Activated T-helper 1 cell treated with anti-CD3 and anti-CD28 coated beads, Interleukin-12 subunit alpha, Interleukin-12 subunit beta, Interleukin-2, Interleukin-4 antibody, amounts not matched to agents 30 ng/mL and 10 ng/mL and 1 ng/mL, durations not matched to agents 14 hours and 24 hours and 36 hours (primary cell): ENCODE results near the gene FYN. TPM values are rescaled to one million over a fixed set of nuclear protein-coding genes. Genes with fewer than 3 reads are reported as not detected.
A peak's percentile ranks its signal among the peaks of the same experiment; 100 is the strongest.

Experiments used
- DNase-seq: peaks from one replicate; pipeline ENCODE4 v3.0.0; 2021; ENCODE audit warnings: low spot score
- H3K27ac Mint-ChIP-seq: one replicate; pipeline ENCODE4 v1.8.0; 2021; ENCODE audit warnings: mild to moderate bottlenecking, mixed read lengths
- H3K27me3 Mint-ChIP-seq: one replicate; pipeline ENCODE4 v1.8.0; 2022; ENCODE audit warnings: mild to moderate bottlenecking, moderate library complexity, mixed read lengths; ENCODE audit not compliant: insufficient read depth
- H3K36me3 Mint-ChIP-seq: one replicate; pipeline ENCODE4 v1.8.0; 2021; ENCODE audit warnings: low read depth, mixed read lengths
- H3K4me1 Mint-ChIP-seq: one replicate; pipeline ENCODE4 v1.8.0; 2021; ENCODE audit warnings: low read depth, mixed read lengths
- H3K4me3 Mint-ChIP-seq: one replicate; pipeline ENCODE4 v1.8.0; 2021; ENCODE audit warnings: mild to moderate bottlenecking, moderate library complexity, mixed read lengths
- H3K9me3 Mint-ChIP-seq: one replicate; pipeline ENCODE4 v1.8.0; 2021; ENCODE audit warnings: mixed read lengths
- intact Hi-C: fragments of 100-400 bp; cut with micrococcal nuclease; formaldehyde crosslinking; loops from one replicate; pipeline ENCODE4 v1.15.1; 2024
- total RNA-seq: library from RNA; stranded (reverse); gene quantifications from 2 replicates; pipeline ENCODE4 v1.2.3, GENCODE V29; 2022

Gene FYN
- total RNA-seq, 1 donor from 2014 or later: 347 TPM

DNA sequence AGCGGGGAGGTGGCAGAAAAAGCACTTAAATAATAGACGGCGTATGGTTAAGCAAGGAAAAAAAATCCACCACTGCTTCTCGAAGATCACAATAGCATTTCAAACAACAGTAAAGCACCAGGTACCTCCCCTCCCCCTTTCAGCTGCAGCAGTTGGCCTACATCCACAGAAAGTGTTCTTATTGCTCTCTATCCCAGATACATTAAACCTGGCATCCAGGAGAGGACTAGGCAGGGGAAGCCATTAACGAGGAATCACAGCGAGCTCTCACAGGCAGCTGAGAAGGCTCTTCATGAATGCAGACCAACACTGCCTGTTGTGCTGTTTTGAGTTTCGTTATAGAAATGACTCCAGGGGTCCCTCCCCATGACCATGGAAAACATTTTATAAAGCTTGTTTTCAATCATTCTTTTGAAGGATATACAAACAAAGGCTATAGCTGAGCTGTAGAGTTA is 11.8 kb downstream of the FYN start:
- Mint-ChIP-seq H3K9me3 (no peaks in the 10 kb centered on the region), H3K27ac (peak overlapping the region; percentile 32), H3K27me3 (no peaks in the 10 kb centered on the region), H3K4me1 (peaks cover 97% of the 10 kb centered on the region), H3K4me3 (no peak overlapping the region), H3K36me3 (peaks cover 57% of the 10 kb centered on the region)
- intact Hi-C loops: loop anchor here (1.0 kb wide), 1 partner anchor 9 kb away; no protein-coding TSS in a partner anchor
- no peak for DNase-seq

DNA sequence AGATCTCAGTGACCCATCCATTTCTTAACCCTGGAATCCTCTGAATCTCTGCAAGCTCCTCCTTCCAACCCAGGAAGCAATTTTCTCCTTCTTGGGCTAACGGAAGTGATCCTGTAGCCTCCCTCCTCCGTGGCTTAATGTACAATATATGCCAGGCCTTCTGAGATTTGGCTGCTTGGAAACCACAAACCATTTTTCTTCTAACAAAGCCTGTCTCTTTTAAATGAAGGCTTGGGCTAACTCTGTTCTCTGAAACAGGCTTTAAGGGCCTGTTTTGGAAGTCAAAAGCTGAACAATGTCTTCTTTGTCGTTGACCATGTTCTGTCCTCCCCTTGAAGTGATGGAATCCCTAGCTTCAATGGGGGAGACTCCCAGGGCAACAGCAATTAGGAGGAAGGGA is 14.9 kb downstream of the FYN start:
- Mint-ChIP-seq H3K27me3 (no peaks in the 10 kb centered on the region), H3K4me1 (peaks cover 85% of the 10 kb centered on the region), H3K9me3 (no peaks in the 10 kb centered on the region), H3K36me3 (peaks cover 41% of the 10 kb centered on the region), H3K27ac (peak overlapping the region; percentile 52), H3K4me3 (no peak overlapping the region)
- intact Hi-C loops: no loop called here
- no peak for DNase-seq

DNA sequence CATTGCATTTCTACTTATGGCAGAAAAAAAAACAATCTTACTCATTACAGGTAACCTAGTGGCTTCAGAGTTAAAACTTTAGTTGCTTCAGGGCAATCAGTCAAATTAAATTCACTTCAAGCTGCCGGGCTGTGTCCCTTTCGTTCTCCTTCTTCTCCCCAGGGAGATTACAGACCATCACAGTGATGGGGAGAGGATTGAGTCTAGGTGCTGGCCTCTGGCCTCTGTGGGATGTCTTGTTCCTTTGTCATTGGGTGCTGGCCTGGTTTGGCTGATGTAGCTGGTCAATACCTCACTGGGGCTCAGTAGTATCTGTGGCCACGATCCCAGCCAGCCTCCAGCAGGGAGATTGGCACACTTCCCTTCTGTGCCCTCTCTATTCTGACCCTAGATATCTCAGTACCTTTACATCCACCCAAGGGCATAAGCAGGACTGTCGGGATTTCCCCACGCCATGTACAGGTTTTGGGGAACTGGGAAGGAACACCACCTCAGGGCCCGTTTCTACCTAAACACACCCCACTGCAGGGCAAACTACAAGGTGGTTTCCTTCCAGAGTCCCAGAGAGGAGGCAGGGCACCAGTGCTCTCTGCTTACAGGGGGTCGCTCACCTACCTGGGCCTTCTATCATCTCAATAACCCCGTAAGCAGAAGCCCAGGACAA is 15.4 kb downstream of the FYN start:
- no peak overlapping the region for H3K4me3 Mint-ChIP-seq
- peaks cover 87% of the 10 kb centered on the region for H3K4me1 Mint-ChIP-seq
- intact Hi-C loops: loop anchor here (1.0 kb wide), 1 partner anchor 10 kb away; no protein-coding TSS in a partner anchor
- H3K9me3 Mint-ChIP-seq: no peaks in the 10 kb centered on the region
- H3K27ac Mint-ChIP-seq: peak overlapping the region; percentile 52
- H3K27me3 Mint-ChIP-seq: no peaks in the 10 kb centered on the region
- DNase-seq: no peak
- H3K36me3 Mint-ChIP-seq: peaks cover 46% of the 10 kb centered on the region

DNA sequence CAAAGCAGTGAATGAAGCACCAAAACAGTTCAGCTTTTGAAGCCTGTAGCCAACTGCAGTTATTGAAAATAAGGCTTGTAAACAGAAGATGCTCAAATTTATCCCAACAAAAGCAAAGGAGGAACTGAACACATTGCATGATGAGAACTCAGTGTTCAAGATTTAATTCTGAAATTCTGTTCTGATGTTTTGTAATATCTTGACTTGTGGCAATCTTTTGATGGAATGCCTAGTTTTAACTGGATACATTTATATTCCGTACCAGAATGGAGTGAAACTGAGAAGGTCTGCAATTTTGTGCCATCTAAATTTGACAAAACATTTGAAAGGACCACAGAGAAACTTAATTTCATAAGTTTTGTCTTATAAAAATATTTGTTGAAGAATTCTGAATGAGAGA is 17.5 kb downstream of the FYN start:
- H3K9me3 Mint-ChIP-seq: no peaks in the 10 kb centered on the region
- no peak overlapping the region for H3K27ac Mint-ChIP-seq
- intact Hi-C loops: no loop called here
- DNase-seq: no peak
- H3K36me3 Mint-ChIP-seq: peaks cover 46% of the 10 kb centered on the region
- H3K4me1 Mint-ChIP-seq: peaks cover 87% of the 10 kb centered on the region
- H3K4me3 Mint-ChIP-seq: no peak overlapping the region
- H3K27me3 Mint-ChIP-seq: no peaks in the 10 kb centered on the region

DNA sequence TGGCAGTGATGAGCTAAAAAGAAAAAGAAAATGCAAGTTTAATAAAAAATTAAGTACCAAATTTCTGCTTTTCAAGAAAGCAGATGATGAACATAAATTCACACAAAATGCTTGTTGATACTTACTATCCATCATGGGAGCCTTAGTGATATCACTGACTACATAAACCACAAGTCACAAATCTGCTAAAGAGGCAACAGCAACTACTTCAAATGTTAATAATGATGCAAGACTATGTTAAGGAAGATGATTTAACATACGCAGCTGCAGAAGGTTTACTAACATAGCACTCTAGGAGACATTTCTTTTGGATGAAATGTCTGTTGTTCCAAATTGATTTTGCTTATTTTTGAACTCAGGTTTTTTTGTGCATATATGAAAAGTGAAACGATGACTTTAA is 18.6 kb downstream of the FYN start:
- Mint-ChIP-seq H3K27ac (no peak overlapping the region), H3K9me3 (no peaks in the 10 kb centered on the region), H3K36me3 (peaks cover 48% of the 10 kb centered on the region), H3K4me3 (no peak overlapping the region), H3K27me3 (no peaks in the 10 kb centered on the region), H3K4me1 (peaks cover 87% of the 10 kb centered on the region)
- intact Hi-C loops: no loop called here
- DNase-seq: no peak

DNA sequence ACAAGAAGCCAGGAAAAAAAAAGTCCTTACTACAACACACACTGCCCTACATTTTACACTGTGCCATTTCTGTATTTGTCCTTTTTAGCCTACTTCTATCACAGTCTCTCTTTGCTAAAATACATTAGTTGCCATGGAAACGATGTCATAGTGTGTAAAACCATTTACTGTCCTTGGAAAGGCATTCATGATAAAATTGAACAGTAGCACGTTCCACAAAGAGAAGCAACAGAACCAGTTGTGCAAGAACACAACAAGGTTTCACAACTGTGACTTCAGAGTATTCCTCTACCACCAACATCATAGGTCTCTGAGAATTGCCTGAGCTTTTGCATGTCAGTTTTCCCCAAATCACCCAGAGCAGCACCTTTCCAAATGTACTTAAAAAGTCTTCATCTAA is 20.5 kb downstream of the FYN start:
- no peak overlapping the region for H3K27ac Mint-ChIP-seq
- H3K27me3 Mint-ChIP-seq: no peaks in the 10 kb centered on the region
- intact Hi-C loops: loop anchor here (1.0 kb wide), 1 partner anchor 9 kb away; no protein-coding TSS in a partner anchor
- H3K9me3 Mint-ChIP-seq: no peaks in the 10 kb centered on the region
- H3K4me1 Mint-ChIP-seq: peaks cover 77% of the 10 kb centered on the region
- no peak for DNase-seq
- H3K4me3 Mint-ChIP-seq: no peak overlapping the region
- peaks cover 45% of the 10 kb centered on the region for H3K36me3 Mint-ChIP-seq

DNA sequence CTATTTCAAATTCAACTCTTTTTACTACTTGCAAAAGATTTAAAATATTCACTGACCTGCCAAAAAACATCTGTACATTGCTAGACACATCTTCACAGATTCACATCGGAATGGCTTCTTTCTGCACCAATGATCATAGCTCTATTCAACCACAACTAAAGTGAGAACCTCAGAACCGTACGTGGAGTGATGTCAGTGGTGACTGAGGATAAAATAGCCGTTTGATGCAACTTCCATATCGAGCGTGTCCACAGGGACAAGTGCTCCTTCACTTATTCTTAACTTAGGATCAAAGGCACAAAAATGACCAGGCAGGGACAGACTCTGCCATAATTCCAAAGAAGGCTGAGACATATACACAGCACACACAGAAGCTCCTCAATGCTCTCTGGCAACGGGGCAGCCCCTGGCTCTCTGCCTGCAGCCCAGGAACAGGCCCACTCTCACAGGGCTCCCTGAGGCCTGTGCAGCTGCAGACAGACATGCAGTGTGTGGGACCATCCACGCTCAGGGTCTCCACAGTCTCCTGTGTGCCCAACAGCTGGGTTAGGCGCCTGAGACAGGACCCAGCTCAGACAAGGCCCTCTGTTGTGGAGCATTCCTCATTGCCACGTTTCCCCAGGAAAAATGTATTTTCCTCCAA is 22.8 kb downstream of the FYN start:
- peaks cover 54% of the 10 kb centered on the region for H3K4me1 Mint-ChIP-seq
- H3K36me3 Mint-ChIP-seq: peaks cover 52% of the 10 kb centered on the region
- no peaks in the 10 kb centered on the region for H3K9me3 Mint-ChIP-seq
- intact Hi-C loops: no loop called here
- no peak for DNase-seq
- H3K27me3 Mint-ChIP-seq: no peaks in the 10 kb centered on the region
- H3K27ac Mint-ChIP-seq: peak overlapping the region; percentile 46
- H3K4me3 Mint-ChIP-seq: peak overlapping the region; percentile 41

DNA sequence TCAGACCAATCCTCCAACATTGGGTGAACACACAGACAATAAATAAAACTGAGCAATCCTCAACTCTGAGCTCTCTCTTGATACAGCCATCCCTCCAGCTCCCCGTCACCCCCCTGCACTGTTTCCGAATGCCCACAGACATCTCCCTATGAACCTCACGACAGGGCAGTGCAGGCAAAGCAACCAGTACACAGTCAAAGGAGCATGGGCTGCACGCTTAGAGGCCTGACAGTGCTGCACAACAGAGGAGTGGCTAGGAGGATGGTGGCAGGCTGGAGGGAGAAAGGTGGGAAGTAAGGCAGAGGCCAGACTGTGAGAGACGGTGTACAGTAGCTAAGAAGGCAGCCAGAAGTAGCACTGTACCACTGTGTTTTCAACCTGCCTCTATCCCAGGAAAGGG is 24.0 kb downstream of the FYN start:
- Mint-ChIP-seq H3K27me3 (no peaks in the 10 kb centered on the region), H3K4me1 (peaks cover 53% of the 10 kb centered on the region), H3K4me3 (no peak overlapping the region), H3K9me3 (no peaks in the 10 kb centered on the region), H3K27ac (peak overlapping the region; percentile 11), H3K36me3 (peaks cover 57% of the 10 kb centered on the region)
- intact Hi-C loops: no loop called here
- DNase-seq: no peak

DNA sequence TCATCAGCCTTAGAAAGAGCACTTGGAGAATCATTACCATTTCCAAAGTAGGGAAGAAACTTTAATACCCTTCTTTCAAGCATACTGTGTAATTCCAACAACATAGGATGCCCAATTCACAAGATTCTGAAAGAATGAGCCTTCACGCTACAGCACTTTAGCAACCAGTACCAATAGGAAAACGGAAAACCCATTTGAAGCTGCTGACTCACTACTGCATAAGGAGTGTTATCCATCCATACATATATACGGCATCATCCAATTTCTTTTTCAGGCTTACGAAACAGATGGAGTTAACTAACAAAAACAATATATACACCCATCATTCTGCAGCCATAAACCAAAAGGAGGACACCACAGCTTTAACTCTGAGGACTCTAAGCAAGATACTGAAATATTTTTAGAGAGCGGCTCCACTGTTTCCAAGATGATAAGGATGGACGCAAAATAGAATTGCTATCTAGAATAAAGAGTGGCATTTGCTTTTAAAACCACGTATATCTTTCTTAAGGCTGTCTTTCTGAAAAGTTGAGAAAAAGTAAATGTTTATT is 24.9 kb downstream of the FYN start:
- no peak overlapping the region for H3K4me3 Mint-ChIP-seq
- DNase-seq: no peak
- peaks cover 55% of the 10 kb centered on the region for H3K36me3 Mint-ChIP-seq
- H3K27me3 Mint-ChIP-seq: no peaks in the 10 kb centered on the region
- peaks cover 45% of the 10 kb centered on the region for H3K4me1 Mint-ChIP-seq
- intact Hi-C loops: loop anchor here (1.0 kb wide), 1 partner anchor 9 kb away; no protein-coding TSS in a partner anchor
- no peaks in the 10 kb centered on the region for H3K9me3 Mint-ChIP-seq
- no peak overlapping the region for H3K27ac Mint-ChIP-seq

DNA sequence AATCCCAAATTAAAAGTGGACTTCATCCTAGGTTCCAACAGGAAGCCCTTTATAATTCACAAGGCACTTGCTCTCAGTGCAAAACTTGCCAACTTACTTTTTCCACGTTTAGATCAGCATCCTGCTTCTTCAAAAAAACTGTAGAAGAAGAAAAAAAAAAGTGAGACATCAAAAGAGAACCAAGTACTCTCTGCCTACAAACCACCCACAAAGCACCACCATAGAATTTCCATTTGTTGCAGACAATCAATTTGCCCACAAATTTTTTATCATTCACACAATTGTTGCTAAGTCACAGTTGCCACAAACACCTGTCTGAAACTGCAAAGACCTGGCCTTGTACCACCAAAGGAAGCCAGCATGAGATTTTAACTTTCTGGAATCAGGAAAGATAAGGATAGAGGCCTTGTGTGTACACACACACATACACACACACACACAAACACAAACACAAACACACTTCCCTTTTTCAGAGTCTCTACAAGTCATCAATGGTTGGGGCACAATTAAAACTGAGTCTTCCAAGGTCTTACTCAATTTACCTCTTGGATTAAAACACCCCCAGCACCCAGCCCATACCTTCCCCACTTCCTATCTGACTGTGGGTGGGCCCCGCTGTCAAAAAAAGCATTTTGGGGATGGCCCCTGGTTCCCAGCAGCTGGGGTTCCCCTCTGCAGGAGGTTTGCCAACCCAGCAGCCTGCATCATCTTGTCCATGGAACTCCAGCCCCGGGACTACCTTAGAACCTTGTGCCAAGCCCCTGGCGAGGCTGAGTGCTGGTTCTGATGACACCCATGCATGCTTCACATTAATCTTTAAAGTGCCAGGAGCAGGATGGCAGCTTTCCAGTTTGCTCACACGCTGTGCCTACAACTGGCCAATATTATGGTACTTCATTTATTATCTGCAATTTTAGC is 26.5 kb downstream of the FYN start:
- H3K27ac Mint-ChIP-seq: no peak overlapping the region
- H3K27me3 Mint-ChIP-seq: no peaks in the 10 kb centered on the region
- H3K4me3 Mint-ChIP-seq: peak overlapping the region; percentile 65
- peak; percentile 35 for DNase-seq
- H3K4me1 Mint-ChIP-seq: peaks cover 30% of the 10 kb centered on the region
- peaks cover 41% of the 10 kb centered on the region for H3K36me3 Mint-ChIP-seq
- intact Hi-C loops: loop anchor here (1.0 to 2.0 kb wide), 7 partner anchors 8 to 197 kb away; no protein-coding TSS in a partner anchor
- no peaks in the 10 kb centered on the region for H3K9me3 Mint-ChIP-seq

DNA sequence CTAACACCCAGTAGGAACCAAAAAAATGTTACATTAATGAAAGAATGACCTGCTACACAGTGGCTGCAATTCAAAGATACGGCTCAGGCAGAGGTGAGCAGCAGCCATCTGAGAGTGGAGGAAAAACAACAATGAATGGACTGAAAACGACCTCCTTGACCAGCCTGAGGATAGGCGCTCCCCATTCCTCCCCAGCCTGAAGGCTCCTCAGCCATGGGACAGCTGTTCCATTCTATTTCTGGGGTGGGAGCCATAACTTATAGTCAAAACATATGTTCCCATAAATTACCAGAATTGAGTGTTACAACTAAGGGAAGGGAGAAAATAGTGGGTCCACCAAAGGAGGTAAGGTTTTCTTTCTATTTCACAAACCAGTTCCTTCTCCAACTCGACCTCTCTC is 27.2 kb downstream of the FYN start:
- Mint-ChIP-seq H3K36me3 (peaks cover 37% of the 10 kb centered on the region), H3K4me3 (peak overlapping the region; percentile 65), H3K27me3 (no peaks in the 10 kb centered on the region), H3K27ac (no peak overlapping the region), H3K4me1 (peaks cover 23% of the 10 kb centered on the region), H3K9me3 (no peaks in the 10 kb centered on the region)
- no peak for DNase-seq
- intact Hi-C loops: loop anchor here (1.0 to 2.0 kb wide), 7 partner anchors 8 to 197 kb away; no protein-coding TSS in a partner anchor

DNA sequence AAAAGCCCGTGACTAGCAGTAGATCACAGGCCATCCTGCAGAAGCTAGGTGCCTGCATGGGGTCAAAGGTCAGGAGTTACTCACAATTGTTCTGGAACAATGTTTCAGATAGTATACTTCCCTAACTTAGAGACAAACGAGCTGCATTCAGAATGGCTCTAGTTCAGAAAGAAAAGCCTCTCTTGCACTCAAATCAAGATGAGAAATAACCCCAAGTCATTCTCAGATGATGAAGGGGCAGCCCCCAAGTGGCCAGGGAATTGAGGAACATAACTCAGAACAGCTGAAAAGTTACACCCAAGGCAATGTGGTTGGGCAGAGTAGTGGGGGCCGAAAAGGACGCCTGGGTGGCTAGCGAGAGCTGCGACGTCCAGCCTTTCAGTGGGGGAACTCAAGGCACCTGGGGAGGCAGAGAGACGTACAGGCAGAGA is 27.8 kb downstream of the FYN start:
- Mint-ChIP-seq H3K36me3 (peaks cover 34% of the 10 kb centered on the region), H3K27ac (no peak overlapping the region), H3K4me1 (peaks cover 17% of the 10 kb centered on the region), H3K4me3 (peak overlapping the region; percentile 8), H3K9me3 (no peaks in the 10 kb centered on the region), H3K27me3 (no peaks in the 10 kb centered on the region)
- intact Hi-C loops: no loop called here
- no peak for DNase-seq
